Fibroblast of lung (primary cell): ENCODE measurements around the gene RABEP1.

Experiments used
- EZH2 ChIP-seq: IDR thresholded peaks from 2 replicates; pipeline ENCODE4 v1.5.1; 2012; ENCODE audit warnings: low read length, control low read depth, mild to moderate bottlenecking; ENCODE audit errors: missing control alignments
- TF ChIP-seq, protein P1 (sequence below), 2 donors: IDR thresholded peaks in 1 of 2; conservative IDR thresholded peaks in 1 of 2; 1 replicate in 1 of 2; 2 replicates in 1 of 2; pipeline ENCODE4 v1.5.1; 2011 to 2012; ENCODE audit warnings: low read length in 2 of 2, control low read depth in 1 of 2, inconsistent platforms in 1 of 2, low read depth in 1 of 2, mild to moderate bottlenecking in 1 of 2

DNA sequence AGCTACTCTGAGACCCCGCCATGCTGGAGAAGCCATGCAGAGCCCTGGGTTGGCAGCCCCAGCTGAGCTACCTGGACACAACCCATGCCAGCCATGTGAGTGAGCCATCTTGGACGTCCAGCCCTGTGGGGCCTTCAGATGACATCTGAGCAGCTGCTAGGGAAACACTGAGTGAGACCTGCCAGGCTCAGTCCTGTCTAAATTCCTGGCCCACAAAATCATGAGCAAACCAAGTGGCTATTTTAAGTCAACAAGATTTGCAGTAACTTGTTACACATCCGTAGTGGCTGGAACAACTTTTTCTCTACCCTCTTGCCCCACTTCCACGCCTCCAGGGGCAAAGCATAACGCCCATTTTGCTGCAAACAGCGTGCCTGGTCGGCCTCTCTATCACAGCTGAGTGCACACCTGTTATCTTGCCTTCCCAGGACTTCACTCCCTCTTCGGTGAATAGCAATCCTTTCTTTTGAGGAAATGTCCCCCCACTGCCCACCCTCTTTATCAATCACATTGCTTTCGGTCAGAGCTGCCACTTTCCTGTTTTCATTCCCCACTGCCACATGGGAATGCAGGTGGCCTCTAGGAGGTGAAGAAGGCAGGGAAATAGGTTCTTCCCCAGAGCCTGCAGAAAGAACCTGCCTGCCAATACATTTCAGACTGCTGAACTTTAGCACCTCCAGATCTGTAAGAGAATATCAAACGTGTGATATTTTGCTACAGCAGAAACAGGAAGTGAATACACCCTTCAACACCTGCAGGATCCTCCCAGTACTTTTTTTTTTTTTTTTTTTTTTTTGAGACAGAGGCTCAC is 40.0 kb upstream of the RABEP1 start:
- TF ChIP-seq, protein P1, sequence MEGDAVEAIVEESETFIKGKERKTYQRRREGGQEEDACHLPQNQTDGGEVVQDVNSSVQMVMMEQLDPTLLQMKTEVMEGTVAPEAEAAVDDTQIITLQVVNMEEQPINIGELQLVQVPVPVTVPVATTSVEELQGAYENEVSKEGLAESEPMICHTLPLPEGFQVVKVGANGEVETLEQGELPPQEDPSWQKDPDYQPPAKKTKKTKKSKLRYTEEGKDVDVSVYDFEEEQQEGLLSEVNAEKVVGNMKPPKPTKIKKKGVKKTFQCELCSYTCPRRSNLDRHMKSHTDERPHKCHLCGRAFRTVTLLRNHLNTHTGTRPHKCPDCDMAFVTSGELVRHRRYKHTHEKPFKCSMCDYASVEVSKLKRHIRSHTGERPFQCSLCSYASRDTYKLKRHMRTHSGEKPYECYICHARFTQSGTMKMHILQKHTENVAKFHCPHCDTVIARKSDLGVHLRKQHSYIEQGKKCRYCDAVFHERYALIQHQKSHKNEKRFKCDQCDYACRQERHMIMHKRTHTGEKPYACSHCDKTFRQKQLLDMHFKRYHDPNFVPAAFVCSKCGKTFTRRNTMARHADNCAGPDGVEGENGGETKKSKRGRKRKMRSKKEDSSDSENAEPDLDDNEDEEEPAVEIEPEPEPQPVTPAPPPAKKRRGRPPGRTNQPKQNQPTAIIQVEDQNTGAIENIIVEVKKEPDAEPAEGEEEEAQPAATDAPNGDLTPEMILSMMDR (conservative IDR thresholded peaks at IDR 0.05 in 1 of 2, IDR thresholded peaks at IDR 0.05 in 1 of 2; ENCODE audit: low read depth in 1 of 2, low read length in 2 of 2): no peak
- TF ChIP-seq EZH2: no peak
